OCI-LY1 (cell line): ENCODE data around the gene C13orf42.

Experiments
- H2AFZ ChIP-seq: fragments of 200-600 bp; sonication (generic), shearing (Covaris generic); 2 replicates; pipeline ENCODE4 v1.6.0; 2014; ENCODE audit warnings: antibody characterized with exemption, mild to moderate bottlenecking, low read length
- H3F3A ChIP-seq: fragments of 200-600 bp; sonication (generic), shearing (Covaris generic); 2 replicates; pipeline ENCODE4 v1.6.0; 2014; ENCODE audit warnings: mild to moderate bottlenecking, antibody characterized with exemption, low read length, moderate library complexity; ENCODE audit not compliant: insufficient read depth
- H3K27ac ChIP-seq: fragments of 200-600 bp; sonication (generic); 2 replicates; pipeline ENCODE4 v1.5.1; 2014; ENCODE audit warnings: low read length, mixed run types, mild to moderate bottlenecking, low read depth; ENCODE audit not compliant: poor library complexity, severe bottlenecking
- H3K27me3 ChIP-seq: fragments of 200-600 bp; sonication (generic); 2 replicates; pipeline ENCODE4 v1.6.0; 2014; ENCODE audit warnings: antibody characterized with exemption, mild to moderate bottlenecking, low read length, moderate library complexity; ENCODE audit not compliant: insufficient read depth
- H3K36me3 ChIP-seq: fragments of 200-600 bp; sonication (generic); 2 replicates; pipeline ENCODE4 v1.6.1; 2014; ENCODE audit warnings: mild to moderate bottlenecking, antibody characterized with exemption, low read length, moderate library complexity, mixed read lengths; ENCODE audit not compliant: insufficient read depth
- H3K4me1 ChIP-seq: fragments of 200-600 bp; sonication (generic); 2 replicates; pipeline ENCODE4 v1.5.1; 2014; ENCODE audit warnings: mild to moderate bottlenecking, low read length, moderate library complexity; ENCODE audit not compliant: insufficient read depth, severe bottlenecking
- H3K4me2 ChIP-seq: fragments of 200-600 bp; sonication (generic), shearing (Covaris generic); 2 replicates; pipeline ENCODE4 v1.6.1; 2014; ENCODE audit warnings: low read length
- H3K4me3 ChIP-seq: fragments of 200-600 bp; sonication (generic); 2 replicates; pipeline ENCODE4 v1.5.1; 2014; ENCODE audit warnings: low read length, low read depth, mild to moderate bottlenecking, mixed read lengths; ENCODE audit not compliant: poor library complexity, severe bottlenecking
- H3K79me2 ChIP-seq: fragments of 200-600 bp; shearing (Covaris generic); 2 replicates; pipeline ENCODE4 v1.6.1; 2016; ENCODE audit warnings: mixed run types, low read length, mixed read lengths; ENCODE audit not compliant: insufficient read depth
- H3K9ac ChIP-seq: fragments of 200-600 bp; sonication (generic), shearing (Covaris generic); 2 replicates; pipeline ENCODE4 v1.6.1; 2014; ENCODE audit warnings: mild to moderate bottlenecking, low read length, mixed read lengths
- H3K9me2 ChIP-seq: fragments of 200-600 bp; sonication (generic), shearing (Covaris generic); 2 replicates; pipeline ENCODE4 v1.6.1; 2014; ENCODE audit warnings: low read depth, mild to moderate bottlenecking, low read length, mixed read lengths
- H3K9me3 ChIP-seq: fragments of 200-600 bp; shearing (Covaris generic); 2 replicates; pipeline ENCODE4 v1.6.1; 2014; ENCODE audit warnings: low read length, mixed read lengths
- H4K20me1 ChIP-seq: fragments of 200-600 bp; sonication (generic), shearing (Covaris generic); 2 replicates; pipeline ENCODE4 v1.6.0; 2016; ENCODE audit warnings: mild to moderate bottlenecking, low read length; ENCODE audit not compliant: insufficient read depth
- CTCF ChIP-seq: fragments of 200-600 bp; sonication (generic), shearing (Covaris generic); IDR thresholded peaks from 2 replicates; pipeline ENCODE4 v1.5.1; 2017; ENCODE audit warnings: mild to moderate bottlenecking, antibody characterized with exemption, low read length, moderate library complexity, mixed read lengths
- EZH2 ChIP-seq: fragments of 200-600 bp; sonication (generic), shearing (Covaris generic); IDR thresholded peaks from 2 replicates; pipeline ENCODE4 v1.8.0; 2017; ENCODE audit warnings: borderline replicate concordance, mixed run types, mild to moderate bottlenecking, antibody characterized with exemption, low read length, moderate library complexity, mixed read lengths

C13orf42 gene

GRCh38 chr13:51105046-51105445 is 6.0 kb downstream of the C13orf42 start:
- H3K9me2 ChIP-seq, result no peaks in the 10 kb centered on the region
- H3F3A ChIP-seq, result no peaks in the 10 kb centered on the region
- H3K4me2 ChIP-seq, result no peak overlapping the region
- H3K9me3 ChIP-seq, result no peaks in the 10 kb centered on the region
- no peaks in the 10 kb centered on the region for H4K20me1 ChIP-seq
- H3K79me2 ChIP-seq, result no peaks in the 10 kb centered on the region
- H3K27me3 ChIP-seq, result 0 out of 2 replicates have a peak, but pooled peaks cover 2% of the 10 kb centered on the region
- H3K4me1 ChIP-seq, result no peaks in the 10 kb centered on the region
- no peak overlapping the region for H2AFZ ChIP-seq
- H3K27ac ChIP-seq, result no peak overlapping the region
- no peak overlapping the region for H3K4me3 ChIP-seq
- no peaks in the 10 kb centered on the region for H3K36me3 ChIP-seq
- no peak overlapping the region for H3K9ac ChIP-seq
- no peak for TF ChIP-seq EZH2
- no peak for TF ChIP-seq CTCF

GRCh38 chr13:51101636-51102235 is 9.3 kb downstream of the C13orf42 start:
- Histone ChIP-seq H3K9ac (no peak overlapping the region), H3K4me3 (no peak overlapping the region), H2AFZ (no peak overlapping the region), H3K9me3 (no peaks in the 10 kb centered on the region), H3K27me3 (no peaks in the 10 kb centered on the region), H3K79me2 (no peaks in the 10 kb centered on the region), H4K20me1 (no peaks in the 10 kb centered on the region), H3K9me2 (no peaks in the 10 kb centered on the region), H3K4me2 (no peak overlapping the region), H3F3A (no peaks in the 10 kb centered on the region), H3K27ac (no peak overlapping the region), H3K4me1 (no peaks in the 10 kb centered on the region), H3K36me3 (no peaks in the 10 kb centered on the region)
- TF ChIP-seq EZH2, result no peak
- TF ChIP-seq CTCF, result no peak

GRCh38 chr13:51097353-51098043 is 13.6 kb downstream of the C13orf42 start:
- Histone ChIP-seq H3K36me3 (no peaks in the 10 kb centered on the region), H3K27me3 (no peaks in the 10 kb centered on the region), H3K4me2 (no peak overlapping the region), H3K9ac (no peak overlapping the region), H3K4me3 (no peak overlapping the region), H3K4me1 (no peaks in the 10 kb centered on the region), H3F3A (no peaks in the 10 kb centered on the region), H3K79me2 (no peaks in the 10 kb centered on the region), H3K27ac (no peak overlapping the region), H3K9me2 (no peaks in the 10 kb centered on the region), H2AFZ (no peak overlapping the region), H4K20me1 (no peaks in the 10 kb centered on the region), H3K9me3 (no peaks in the 10 kb centered on the region)
- no peak for TF ChIP-seq EZH2
- TF ChIP-seq CTCF, result no peak
